NB4 (cell line): Measurements from ENCODE around the gene ADAD2.
A peak's percentile ranks its signal among the peaks of the same experiment; 100 is the strongest.

Experiments
- POLR2A ChIP-seq: IDR thresholded peaks from 2 replicates; pipeline ENCODE4 v1.6.1; 2011; ENCODE audit warnings: mild to moderate bottlenecking; ENCODE audit not compliant: insufficient read length; ENCODE audit errors: extremely low read depth
- TF ChIP-seq, protein P1 (sequence below): IDR thresholded peaks from one replicate; pipeline ENCODE4 v1.5.1; 2012; ENCODE audit warnings: low read depth, low read length

DNA sequence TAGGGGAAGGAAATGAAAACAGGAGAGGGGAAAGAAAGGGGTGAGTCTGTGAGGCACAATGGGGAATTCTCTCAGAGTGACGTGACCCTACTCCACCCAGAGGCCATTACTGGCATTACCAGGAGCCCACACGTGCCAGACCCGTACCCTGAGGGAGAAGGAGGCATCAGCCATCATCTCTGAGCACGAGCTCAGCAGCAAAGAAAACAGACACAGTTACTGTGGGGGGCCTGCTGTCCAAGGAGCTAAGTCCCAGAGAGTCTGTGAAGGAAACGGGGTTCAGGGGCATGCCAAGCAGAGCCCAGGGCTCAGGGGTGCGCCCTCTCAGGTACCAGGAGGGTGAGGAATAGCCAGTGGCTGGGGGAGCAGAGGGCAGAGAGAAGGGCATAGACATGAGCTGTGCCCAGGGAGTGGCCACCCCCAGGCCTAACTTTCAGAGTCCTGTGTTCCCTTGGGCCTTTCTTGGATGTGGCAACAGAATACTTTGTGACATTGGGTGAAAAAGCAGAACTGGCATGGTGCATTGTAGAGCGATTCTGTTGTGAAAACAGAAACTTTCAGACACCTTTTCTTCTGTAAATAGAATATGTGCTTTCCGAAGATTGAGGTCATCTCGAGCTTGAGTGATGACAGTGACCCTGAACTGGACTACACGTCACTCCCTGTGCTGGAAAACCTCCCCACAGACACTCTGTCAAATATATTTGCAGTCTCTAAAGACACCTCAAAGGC lies 15.4 kb upstream of the ADAD2 start:
- TF ChIP-seq, protein P1, sequence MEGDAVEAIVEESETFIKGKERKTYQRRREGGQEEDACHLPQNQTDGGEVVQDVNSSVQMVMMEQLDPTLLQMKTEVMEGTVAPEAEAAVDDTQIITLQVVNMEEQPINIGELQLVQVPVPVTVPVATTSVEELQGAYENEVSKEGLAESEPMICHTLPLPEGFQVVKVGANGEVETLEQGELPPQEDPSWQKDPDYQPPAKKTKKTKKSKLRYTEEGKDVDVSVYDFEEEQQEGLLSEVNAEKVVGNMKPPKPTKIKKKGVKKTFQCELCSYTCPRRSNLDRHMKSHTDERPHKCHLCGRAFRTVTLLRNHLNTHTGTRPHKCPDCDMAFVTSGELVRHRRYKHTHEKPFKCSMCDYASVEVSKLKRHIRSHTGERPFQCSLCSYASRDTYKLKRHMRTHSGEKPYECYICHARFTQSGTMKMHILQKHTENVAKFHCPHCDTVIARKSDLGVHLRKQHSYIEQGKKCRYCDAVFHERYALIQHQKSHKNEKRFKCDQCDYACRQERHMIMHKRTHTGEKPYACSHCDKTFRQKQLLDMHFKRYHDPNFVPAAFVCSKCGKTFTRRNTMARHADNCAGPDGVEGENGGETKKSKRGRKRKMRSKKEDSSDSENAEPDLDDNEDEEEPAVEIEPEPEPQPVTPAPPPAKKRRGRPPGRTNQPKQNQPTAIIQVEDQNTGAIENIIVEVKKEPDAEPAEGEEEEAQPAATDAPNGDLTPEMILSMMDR: peak; percentile 91
- no peak for TF ChIP-seq POLR2A
